ENCODE measurements around the gene NRF1.

NRF1 gene

DNA sequence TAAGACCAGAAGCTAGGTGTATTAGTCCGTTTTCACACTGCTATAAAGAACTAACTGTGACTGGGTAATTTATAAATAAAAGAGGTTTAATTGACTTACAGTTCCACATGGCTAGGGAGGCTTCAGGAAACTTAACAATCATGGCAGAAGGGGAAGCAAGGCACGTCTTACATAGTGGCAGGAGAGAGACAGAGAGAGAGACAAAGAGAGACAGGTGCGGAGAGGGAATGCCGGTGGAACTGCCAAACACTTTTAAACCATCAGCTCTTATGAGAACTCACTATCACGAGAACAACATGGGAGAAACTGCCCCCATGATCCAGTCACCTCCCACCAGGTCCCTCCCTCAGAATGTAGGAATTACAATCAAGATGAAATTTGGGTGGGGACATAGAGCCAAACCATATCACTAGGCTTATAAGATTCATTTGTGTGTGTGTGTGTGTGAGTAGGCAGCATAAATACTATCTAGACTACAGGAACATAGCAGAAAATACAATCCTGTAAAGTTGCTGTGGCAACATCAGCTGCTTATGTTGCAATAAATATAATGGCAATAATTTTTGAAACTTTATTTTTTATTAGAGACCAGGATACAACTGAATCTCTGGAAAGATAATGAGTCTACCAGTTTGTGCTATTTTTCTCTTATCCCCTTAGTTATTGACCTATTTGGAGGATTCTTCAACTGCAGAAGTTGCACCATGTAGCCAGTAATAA, 77.1 kb downstream of the NRF1 start:
- DNase-seq: no peak

DNA sequence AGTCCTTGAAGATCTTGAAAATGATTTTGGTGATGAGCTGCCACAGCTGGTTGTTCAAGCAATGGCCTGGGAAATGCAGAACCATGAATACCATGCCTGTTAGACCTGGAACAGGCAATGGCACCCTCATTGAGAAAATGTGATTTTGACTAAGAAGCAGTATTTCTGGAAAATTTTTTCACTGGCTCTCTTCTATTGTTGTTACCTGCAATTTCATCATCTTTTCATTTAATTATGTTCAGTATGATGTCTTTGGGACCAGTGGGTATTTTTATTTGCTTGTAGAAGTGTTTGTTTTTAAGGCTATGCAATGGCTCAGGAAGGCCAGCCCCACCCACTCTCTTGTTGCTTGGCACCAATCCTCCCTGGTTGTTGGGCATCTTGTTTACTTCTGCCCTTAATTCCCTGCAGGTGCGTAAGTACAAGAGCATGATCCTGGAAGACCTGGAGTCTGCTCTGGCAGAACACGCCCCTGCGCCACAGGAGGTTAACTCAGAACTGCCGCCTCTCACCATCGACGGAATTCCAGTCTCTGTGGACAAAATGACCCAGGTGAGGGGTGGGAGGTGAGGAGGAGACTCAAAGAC, 78.6 kb downstream of the NRF1 start:
- no peak for DNase-seq

DNA sequence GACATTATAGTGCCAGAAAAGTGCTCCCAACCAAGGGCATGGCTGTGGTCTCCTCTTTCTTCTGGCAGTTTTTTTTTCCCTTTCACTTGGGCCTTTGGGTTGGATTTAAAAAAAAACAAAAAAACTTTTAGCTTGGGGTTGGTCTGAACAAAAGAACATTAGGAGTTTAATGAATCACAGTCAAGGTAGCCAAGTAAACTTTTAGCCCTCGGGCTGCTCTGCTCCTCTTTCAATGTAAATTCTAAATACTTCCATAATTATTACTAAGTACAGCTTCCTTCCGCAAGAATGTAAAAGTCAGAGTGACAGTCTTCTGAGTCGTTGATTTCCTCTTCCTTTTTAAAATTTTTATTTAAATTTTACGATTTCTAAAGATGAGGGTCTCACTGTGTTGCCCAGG, 79.2 kb downstream of the NRF1 start:
- DNase-seq: no peak

DNA sequence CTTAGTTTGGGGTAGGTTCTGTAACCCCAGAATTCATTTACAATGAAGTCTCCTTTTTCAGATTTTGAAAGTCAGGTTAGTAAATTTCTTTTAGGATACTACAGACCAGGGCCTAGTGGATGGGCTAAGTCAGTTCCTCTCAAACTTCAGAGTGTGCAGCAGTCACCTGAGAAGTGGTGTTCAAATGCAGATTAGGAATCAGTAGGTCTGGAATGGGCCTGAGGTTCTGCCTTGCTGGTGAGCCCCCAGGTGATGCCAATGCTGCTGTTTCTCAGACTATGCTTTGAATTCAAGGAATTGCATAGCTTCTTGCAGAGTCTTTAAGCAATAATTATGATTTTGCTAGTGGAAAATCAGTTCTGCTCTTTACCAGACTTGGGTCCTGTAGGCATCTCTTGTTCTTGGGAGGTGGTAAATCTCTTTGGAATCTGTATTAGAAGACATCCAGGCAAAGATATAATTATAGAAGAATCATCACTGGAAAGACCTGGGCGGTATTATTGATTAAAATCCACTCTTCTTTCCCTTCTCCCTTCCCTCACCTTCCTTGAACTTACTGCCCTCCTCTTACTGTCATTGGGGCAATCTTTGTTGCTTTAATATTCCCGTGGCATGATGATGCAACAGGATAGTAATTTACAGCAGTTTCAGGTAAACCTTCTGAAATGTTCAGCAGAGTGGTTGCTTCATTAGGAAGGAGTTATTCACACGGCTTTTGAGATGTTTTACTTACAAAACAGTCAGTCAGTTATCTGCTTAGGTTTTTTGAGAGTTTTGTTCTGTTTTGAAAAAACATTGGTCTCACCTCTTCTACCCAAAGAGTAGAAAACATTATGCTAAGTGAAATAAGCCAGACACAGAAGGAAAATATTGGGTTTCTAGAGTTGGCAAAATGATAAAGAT, 87.2 kb downstream of the NRF1 start:
- no peak for DNase-seq

- DNase-seq: no peak
Measured at GRCh38 chr7:129702316-129702715, 90.8 kb downstream of the NRF1 start.

- DNase-seq: no peak
Measured at GRCh38 chr7:129702761-129703338, 91.3 kb downstream of the NRF1 start.

GRCh38 chr7:129703751-129704150, 92.2 kb downstream of the NRF1 start:
- no peak for DNase-seq

DNA sequence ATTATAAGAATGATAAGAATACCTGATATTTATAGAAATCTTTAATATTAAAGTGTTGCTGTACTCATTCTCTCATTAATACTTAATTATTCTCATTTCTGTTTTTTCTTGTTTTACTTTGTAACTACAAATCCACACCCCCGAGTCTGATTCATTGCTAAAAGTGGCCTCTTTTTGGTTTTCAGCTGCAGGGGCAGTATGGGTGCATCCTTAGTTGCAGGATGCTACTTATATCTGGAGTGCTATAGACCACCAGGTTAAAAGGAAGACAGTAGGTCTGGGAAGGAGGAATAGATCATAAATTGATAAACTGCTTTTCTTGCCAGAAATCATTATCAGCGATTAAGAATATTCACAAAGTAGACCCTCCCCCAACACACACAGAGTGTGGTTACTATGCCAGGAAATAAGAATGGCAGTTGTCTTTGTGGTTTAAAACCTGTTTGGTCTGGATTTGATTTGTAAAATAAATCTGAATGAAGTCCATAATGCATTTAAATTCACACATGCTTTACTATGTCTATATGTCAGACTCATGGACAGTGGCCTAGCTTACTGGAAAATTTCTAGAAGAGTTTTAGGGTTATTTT, 96.5 kb downstream of the NRF1 start:
- no peak for DNase-seq

- DNase-seq: no peak
Measured at GRCh38 chr7:129713544-129713943, 102.0 kb downstream of the NRF1 start.

GRCh38 chr7:129714514-129715063, 103.1 kb downstream of the NRF1 start:
- no peak for DNase-seq

DNA sequence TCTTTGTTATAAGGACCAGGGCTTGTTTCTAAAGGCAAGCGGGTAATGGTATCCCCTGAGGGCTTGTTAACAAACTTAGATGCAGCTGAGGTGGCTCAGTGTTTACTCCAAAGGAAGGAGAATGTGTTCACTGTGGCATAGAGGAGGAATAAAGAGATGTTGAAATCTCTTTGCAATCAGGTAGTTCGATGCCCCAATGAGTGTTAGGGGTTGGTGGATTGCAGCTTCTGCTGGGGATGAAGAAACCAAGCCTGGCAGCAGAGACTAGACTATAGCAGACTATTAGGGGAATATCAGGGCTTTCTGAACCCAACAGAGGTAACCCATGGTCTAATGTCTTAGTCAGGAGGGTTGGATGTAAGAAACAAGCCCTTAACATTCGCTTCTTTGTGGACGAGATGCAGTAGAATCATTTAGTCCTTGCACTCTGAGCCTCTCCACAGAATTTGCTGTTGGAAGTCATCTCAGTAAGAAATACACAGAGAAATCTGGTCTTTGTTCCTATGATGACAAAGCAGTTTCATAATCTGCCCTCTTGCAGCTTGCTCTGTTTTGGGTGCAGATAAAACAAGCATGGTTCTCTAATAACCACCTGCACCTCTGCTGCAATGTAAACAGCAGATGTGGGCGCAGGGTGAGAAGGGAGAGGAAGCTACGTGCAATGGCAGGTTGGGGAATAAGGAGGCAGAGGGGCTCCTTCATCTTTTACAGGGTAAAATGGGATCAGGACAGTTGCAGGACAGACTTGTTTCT, 108.6 kb downstream of the NRF1 start:
- no peak for DNase-seq

GRCh38 chr7:129721068-129721467, 109.5 kb downstream of the NRF1 start:
- DNase-seq: no peak

GRCh38 chr7:129723679-129724078, 112.2 kb downstream of the NRF1 start:
- no peak for DNase-seq

DNA sequence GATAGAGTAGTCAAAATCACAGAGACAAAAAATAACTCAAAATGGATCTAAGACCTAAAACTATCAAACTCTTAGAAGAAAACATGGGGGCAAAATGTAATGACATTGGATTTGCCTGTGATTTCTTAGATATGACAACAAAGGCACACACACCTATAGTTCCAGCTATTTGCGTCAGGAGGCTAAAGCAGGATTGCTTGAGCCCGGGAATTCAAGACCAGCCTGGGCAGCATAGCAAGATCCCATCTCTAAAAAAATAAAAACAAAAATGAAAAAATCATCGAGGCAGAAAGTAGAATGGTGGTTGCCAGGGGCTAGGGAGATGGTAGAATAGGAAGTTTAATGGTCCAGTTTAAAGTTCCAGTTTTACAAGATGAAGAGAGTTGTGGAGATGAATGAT, 113.3 kb downstream of the NRF1 start:
- DNase-seq: no peak

DNA sequence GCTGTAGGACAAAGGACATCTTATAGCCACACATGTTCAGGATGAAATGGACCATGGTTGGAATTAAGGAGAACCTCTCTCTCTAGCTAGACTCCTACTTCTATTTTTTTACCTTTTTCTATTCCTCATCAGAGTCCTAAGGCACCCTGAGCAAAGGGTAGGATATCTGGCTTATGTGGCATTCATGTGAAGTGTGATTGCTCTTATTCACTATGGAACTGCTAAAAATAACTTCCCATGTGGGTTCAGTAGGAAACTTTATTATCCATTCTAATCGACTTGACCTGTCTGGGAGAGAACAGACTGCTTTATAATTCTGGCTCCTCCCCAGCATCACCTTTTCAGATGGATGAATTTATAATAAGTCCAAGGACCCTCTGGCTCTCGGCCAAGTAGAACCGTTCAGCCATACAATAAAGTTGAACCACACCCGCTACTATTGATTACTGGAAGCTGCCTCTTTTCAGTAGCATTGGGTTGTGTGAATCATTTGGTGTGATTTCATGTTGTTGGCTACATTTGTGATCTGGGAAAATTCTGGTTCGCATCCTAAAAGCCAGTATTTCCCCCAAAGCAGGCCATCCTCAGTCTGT, 117.5 kb downstream of the NRF1 start:
- no peak for DNase-seq

DNA sequence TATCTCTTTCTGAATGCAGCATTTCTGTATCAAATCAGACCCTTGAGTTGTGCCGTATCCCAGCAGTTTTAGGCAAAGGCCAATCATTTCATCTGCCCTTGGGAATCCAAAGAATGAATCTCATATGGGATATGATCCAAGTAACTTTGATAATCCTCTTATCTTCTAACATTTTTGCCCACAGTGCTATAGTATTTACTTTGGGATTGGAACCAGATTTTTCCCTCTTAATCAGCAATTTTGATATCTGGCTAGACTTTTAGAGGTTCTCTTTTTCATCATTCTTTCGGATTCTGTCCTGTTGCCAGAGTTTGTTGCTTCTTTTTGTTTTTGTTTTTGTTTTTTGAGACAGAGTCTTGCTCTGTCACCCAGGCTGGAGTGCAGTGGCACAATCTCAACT, 118.0 kb downstream of the NRF1 start:
- no peak for DNase-seq

- no peak for DNase-seq
Measured at GRCh38 chr7:129730159-129730558, 118.6 kb downstream of the NRF1 start.

DNA sequence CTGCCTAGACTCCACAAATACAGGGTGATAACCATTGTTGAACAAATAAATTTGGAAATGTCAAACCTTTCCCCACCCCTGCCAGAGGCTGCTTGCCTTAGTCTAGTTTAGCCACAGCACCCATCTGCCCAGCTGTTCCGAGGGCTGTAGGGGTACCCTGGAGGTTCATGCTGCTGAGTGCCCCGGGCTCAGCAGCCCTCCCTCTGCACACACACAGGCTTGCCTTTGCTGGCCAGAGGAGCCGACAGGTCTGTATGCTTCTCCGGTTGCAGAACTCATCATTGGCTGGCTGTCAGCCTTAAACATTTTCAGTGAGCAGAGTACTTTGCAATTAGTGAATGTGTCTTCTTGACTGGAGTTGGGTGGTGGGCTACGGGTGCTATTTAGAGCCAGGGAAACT, 122.9 kb downstream of the NRF1 start:
- DNase-seq: no peak

DNA sequence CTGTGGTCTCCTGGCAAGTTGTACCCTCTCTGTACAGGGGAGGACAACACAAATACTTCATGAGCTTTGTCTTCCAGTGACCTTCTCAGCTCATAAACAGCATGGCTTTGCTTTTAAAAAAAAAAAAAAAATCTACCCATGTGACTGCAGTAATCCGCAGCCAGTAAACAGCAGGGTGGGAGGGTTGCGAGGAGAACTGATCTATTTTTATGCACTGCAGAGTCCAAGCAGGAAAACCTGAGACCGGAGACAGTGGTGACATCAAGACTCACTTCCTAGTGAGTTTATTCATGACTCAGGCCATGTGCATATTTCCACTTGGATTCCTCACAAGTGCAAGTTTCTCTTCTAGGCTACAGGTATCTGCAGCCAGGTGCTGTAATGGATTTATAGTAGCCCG, 127.9 kb downstream of the NRF1 start:
- DNase-seq: no peak

DNA sequence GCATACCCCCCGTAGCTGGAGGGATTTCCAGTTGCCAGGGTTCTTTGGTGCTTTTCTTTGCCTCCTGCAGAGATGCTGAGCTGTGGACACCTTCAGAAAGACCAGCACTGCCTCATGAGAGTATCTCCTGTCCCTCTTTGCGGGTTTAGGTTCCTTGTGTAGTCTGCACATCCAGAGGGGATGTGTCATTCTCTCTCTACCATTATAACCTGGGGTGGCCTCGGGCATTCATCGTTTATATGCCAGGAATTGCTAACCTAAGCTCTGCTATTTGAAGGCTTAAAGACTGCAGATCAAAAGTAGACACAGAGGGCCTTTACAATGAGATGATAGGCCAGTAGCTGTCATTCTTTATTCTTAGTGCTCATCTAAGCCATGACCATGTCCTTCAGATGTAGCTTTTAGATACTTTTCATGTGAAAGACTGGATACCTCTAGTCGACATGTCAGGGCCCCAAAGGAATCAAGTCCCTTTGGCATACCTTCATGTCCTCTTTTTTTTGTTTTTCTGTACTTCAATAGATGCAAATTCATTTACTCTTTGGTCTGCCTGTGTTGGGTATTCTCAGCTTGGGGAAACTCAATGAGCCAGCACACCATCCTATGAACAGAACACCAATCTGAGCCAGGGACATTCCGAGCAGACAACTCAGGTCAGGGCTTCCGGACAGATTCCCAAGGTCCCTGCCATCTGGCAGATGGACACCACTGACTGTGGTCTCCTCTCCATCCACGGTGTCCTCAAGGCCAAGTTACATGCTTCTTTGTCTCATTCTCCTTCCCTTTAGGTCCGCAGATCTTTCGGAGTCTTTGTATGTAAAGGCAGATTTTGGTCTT, 129.3 kb downstream of the NRF1 start:
- DNase-seq: no peak

DNA sequence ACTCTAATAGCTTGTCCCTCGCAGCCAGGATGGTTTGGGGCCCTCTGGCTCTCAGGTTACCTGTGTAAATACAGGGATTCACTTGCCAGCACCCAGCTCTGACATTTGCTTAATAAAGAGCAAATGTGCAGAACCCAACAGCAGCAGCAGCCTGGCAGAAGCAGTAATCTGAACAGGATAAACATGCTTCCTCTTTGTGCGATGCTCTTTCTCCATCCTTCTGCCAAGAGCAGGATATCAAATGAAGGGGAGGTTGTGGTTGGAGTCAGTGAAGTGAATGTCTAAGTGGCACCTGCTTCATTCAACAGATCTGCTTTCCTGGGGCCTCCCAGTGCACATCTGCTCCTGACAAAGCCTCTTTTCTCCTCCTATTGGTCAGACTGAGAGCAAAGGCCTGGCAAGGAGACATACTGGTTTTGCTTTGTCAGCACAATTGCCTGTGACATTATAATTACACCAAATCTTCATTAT, 130.3 kb downstream of the NRF1 start:
- peak; percentile 60 for DNase-seq
